ENCODE measurements around the gene KRTAP5-9. TPM values are rescaled to one million over a fixed set of nuclear protein-coding genes. Genes with fewer than 3 reads are reported as not detected.

KRTAP5-9 gene
- total and polyA plus RNA-seq, 2 experiments from 2014 or later: 0.24 TPM; not detected in 1

GRCh38 chr11:71568704-71569349 is 20.6 kb downstream of the KRTAP5-9 start:
- no peaks in the 10 kb centered on the region for H3K79me2 ChIP-seq (replicated peaks; ENCODE audit: insufficient read depth)
- no peaks in the 10 kb centered on the region for H3K36me3 ChIP-seq (ENCODE audit: insufficient read depth)
- Mint-ChIP-seq H3K9me3 (no peaks in the 10 kb centered on the region), H3K4me3 (no peak overlapping the region), H3K36me3 (ENCODE audit: low read depth) (no peaks in the 10 kb centered on the region; the same call in 2 of the 3 replicates), H3K27ac (no peak overlapping the region), H3K27me3 (ENCODE audit: insufficient read depth, low read depth, poor library complexity) (peaks cover 20% of the 10 kb centered on the region), H3K4me1 (peaks cover 39% of the 10 kb centered on the region)
- H3K27ac ChIP-seq (ENCODE audit: low read depth): no peak overlapping the region
- H4K20me1 ChIP-seq (replicated peaks; ENCODE audit: insufficient read depth): no peaks in the 10 kb centered on the region
- peak; percentile 9; the same call in 2 of the 3 replicates for ATAC-seq
- peaks cover 16% of the 10 kb centered on the region for H3K4me1 ChIP-seq (ENCODE audit: insufficient read depth)
- H3K27me3 ChIP-seq (ENCODE audit: insufficient read depth): no peaks in the 10 kb centered on the region
- no peak for DNase-seq (ENCODE audit: low spot score)
- no peak overlapping the region for H2AFZ ChIP-seq
- H3K4me3 ChIP-seq: no peak overlapping the region
- no peak overlapping the region for H3K4me2 ChIP-seq
- H3K9me2 ChIP-seq (ENCODE audit: insufficient read depth): no peaks in the 10 kb centered on the region
- no peaks in the 10 kb centered on the region for H3F3A ChIP-seq (replicated peaks; ENCODE audit: low read depth)
- TF ChIP-seq ZNF331 (CRISPR knock-in tag; IDR thresholded peaks at IDR 0.05; ENCODE audit: low read depth) (no peak), EZH2phosphoT487 (IDR thresholded peaks at IDR 0.05; ENCODE audit: unreplicated experiment) (no peak), EZH2 (IDR thresholded peaks at IDR 0.05; ENCODE audit: low read depth, unreplicated experiment) (no peak), ZNF114 (CRISPR knock-in tag; IDR thresholded peaks at IDR 0.05) (no peak), ZNF462 (CRISPR knock-in tag; IDR thresholded peaks at IDR 0.05) (no peak), NANOG (IDR thresholded peaks at IDR 0.05; ENCODE audit: borderline replicate concordance) (no peak), JUNB (IDR thresholded peaks at IDR 0.05; ENCODE audit: unreplicated experiment) (no peak), CREB1 (CRISPR knock-in tag; IDR thresholded peaks at IDR 0.05; ENCODE audit: low read depth) (no peak), STAT1 (IDR thresholded peaks at IDR 0.05; ENCODE audit: unreplicated experiment) (no peak), POLR2AphosphoS5 (IDR thresholded peaks at IDR 0.05; ENCODE audit: low read depth) (no peak), ETS1 (IDR thresholded peaks at IDR 0.05) (no peak)
- TF ChIP-seq, protein P1, sequence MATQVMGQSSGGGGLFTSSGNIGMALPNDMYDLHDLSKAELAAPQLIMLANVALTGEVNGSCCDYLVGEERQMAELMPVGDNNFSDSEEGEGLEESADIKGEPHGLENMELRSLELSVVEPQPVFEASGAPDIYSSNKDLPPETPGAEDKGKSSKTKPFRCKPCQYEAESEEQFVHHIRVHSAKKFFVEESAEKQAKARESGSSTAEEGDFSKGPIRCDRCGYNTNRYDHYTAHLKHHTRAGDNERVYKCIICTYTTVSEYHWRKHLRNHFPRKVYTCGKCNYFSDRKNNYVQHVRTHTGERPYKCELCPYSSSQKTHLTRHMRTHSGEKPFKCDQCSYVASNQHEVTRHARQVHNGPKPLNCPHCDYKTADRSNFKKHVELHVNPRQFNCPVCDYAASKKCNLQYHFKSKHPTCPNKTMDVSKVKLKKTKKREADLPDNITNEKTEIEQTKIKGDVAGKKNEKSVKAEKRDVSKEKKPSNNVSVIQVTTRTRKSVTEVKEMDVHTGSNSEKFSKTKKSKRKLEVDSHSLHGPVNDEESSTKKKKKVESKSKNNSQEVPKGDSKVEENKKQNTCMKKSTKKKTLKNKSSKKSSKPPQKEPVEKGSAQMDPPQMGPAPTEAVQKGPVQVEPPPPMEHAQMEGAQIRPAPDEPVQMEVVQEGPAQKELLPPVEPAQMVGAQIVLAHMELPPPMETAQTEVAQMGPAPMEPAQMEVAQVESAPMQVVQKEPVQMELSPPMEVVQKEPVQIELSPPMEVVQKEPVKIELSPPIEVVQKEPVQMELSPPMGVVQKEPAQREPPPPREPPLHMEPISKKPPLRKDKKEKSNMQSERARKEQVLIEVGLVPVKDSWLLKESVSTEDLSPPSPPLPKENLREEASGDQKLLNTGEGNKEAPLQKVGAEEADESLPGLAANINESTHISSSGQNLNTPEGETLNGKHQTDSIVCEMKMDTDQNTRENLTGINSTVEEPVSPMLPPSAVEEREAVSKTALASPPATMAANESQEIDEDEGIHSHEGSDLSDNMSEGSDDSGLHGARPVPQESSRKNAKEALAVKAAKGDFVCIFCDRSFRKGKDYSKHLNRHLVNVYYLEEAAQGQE (IDR thresholded peaks at IDR 0.05; ENCODE audit: unreplicated experiment): no peak
- TF ChIP-seq, protein P2, sequence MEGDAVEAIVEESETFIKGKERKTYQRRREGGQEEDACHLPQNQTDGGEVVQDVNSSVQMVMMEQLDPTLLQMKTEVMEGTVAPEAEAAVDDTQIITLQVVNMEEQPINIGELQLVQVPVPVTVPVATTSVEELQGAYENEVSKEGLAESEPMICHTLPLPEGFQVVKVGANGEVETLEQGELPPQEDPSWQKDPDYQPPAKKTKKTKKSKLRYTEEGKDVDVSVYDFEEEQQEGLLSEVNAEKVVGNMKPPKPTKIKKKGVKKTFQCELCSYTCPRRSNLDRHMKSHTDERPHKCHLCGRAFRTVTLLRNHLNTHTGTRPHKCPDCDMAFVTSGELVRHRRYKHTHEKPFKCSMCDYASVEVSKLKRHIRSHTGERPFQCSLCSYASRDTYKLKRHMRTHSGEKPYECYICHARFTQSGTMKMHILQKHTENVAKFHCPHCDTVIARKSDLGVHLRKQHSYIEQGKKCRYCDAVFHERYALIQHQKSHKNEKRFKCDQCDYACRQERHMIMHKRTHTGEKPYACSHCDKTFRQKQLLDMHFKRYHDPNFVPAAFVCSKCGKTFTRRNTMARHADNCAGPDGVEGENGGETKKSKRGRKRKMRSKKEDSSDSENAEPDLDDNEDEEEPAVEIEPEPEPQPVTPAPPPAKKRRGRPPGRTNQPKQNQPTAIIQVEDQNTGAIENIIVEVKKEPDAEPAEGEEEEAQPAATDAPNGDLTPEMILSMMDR (conservative IDR thresholded peaks at IDR 0.05; ENCODE audit: low read depth in 2 of 2): no peak
